Measurements from ENCODE around the gene MBD3L3.
"Not testable (repeated sequence)": the region's sequence is repeated elsewhere in the genome, so short reads cannot be mapped to it uniquely, and the experiment has no call there.

- TF ChIP-seq, protein P1, sequence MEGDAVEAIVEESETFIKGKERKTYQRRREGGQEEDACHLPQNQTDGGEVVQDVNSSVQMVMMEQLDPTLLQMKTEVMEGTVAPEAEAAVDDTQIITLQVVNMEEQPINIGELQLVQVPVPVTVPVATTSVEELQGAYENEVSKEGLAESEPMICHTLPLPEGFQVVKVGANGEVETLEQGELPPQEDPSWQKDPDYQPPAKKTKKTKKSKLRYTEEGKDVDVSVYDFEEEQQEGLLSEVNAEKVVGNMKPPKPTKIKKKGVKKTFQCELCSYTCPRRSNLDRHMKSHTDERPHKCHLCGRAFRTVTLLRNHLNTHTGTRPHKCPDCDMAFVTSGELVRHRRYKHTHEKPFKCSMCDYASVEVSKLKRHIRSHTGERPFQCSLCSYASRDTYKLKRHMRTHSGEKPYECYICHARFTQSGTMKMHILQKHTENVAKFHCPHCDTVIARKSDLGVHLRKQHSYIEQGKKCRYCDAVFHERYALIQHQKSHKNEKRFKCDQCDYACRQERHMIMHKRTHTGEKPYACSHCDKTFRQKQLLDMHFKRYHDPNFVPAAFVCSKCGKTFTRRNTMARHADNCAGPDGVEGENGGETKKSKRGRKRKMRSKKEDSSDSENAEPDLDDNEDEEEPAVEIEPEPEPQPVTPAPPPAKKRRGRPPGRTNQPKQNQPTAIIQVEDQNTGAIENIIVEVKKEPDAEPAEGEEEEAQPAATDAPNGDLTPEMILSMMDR (conservative IDR thresholded peaks at IDR 0.05 in 1 of 2, IDR thresholded peaks at IDR 0.05 in 1 of 2; ENCODE audit: low read depth in 1 of 2, low read length in 2 of 2): not testable (repeated sequence)
- TF ChIP-seq EZH2 (IDR thresholded peaks at IDR 0.05; ENCODE audit: low read length, missing control alignments): not testable (repeated sequence)
Observed at GRCh38 chr19:7021331-7021730, 37.1 kb downstream of the MBD3L3 start, which contains the start of gene MBD3L2B.

Measured in fibroblast of lung (primary cell).